Keratinocyte (primary cell): ENCODE data around the gene SYCN. TPM values are rescaled to one million over a fixed set of nuclear protein-coding genes. Genes with fewer than 3 reads are reported as not detected.
"Not testable (repeated sequence)": the region's sequence is repeated elsewhere in the genome, so short reads cannot be mapped to it uniquely, and the experiment has no call there.

Source experiments
- DNase-seq: peaks from one replicate; pipeline ENCODE4 v3.0.0-alpha.2; 2011; ENCODE audit warnings: low read depth, missing footprints, low spot score
- FAIRE-seq: peaks from 2 replicates; lab custom pipeline; 2011; peaks lifted over from hg19 to GRCh38; lab: Jason Lieb, UNC
- H2AFZ ChIP-seq: 2 replicates; pipeline ENCODE4 v1.6.0; 2012; ENCODE audit warnings: low read length, control low read depth, inconsistent platforms; ENCODE audit not compliant: control insufficient read depth
- H3K27ac ChIP-seq: 2 replicates; pipeline ENCODE4 v1.5.1; 2011; ENCODE audit warnings: low read length; ENCODE audit not compliant: control insufficient read depth, insufficient read depth
- H3K27me3 ChIP-seq: 3 replicates; pipeline ENCODE4 v1.6.0; 2011; ENCODE audit warnings: low read length; ENCODE audit not compliant: control insufficient read depth, insufficient read depth; ENCODE audit errors: extremely low read depth
- H3K36me3 ChIP-seq, 2 experiments: 2 replicates in 1 of 2; 3 replicates in 1 of 2; pipeline ENCODE4 v1.5.1; 2011; ENCODE audit warnings: low read length in 2 of 2, mild to moderate bottlenecking in 1 of 2; ENCODE audit not compliant: control insufficient read depth in 2 of 2, insufficient read depth in 2 of 2; ENCODE audit errors: extremely low read depth in 1 of 2
- H3K4me1 ChIP-seq: 3 replicates; pipeline ENCODE4 v1.5.1; 2011; ENCODE audit warnings: low read length; ENCODE audit not compliant: control insufficient read depth, insufficient read depth; ENCODE audit errors: extremely low read depth
- H3K4me2 ChIP-seq: 3 replicates; pipeline ENCODE4 v1.6.0; 2011; ENCODE audit warnings: low read depth, low read length; ENCODE audit not compliant: control insufficient read depth, insufficient read depth; ENCODE audit errors: extremely low read depth
- H3K4me3 ChIP-seq, 3 experiments: fragments of 200-600 bp in 1 of 3; sonication (generic) in 1 of 3; 2 replicates in 2 of 3; 3 replicates in 1 of 3; pipeline ENCODE4 v1.5.1; 2011 to 2016; ENCODE audit warnings: low read length in 3 of 3, mild to moderate bottlenecking in 3 of 3, control low read depth in 2 of 3, inconsistent platforms in 1 of 3, low read depth in 1 of 3, mixed read lengths in 1 of 3, mixed run types in 1 of 3, moderate library complexity in 1 of 3; ENCODE audit not compliant: control insufficient read depth in 2 of 3, insufficient read depth in 2 of 3; ENCODE audit errors: extremely low read depth in 1 of 3
- H3K79me2 ChIP-seq: 2 replicates; pipeline ENCODE4 v1.6.0; 2012; ENCODE audit warnings: low read length; ENCODE audit not compliant: control insufficient read depth, insufficient read depth
- H3K9ac ChIP-seq: 3 replicates; pipeline ENCODE4 v1.6.0; 2011; ENCODE audit warnings: low read length; ENCODE audit not compliant: control insufficient read depth, insufficient read depth; ENCODE audit errors: extremely low read depth
- H3K9me1 ChIP-seq: 3 replicates; pipeline ENCODE4 v1.6.0; 2011; ENCODE audit warnings: low read length; ENCODE audit not compliant: control insufficient read depth, insufficient read depth; ENCODE audit errors: extremely low read depth
- H3K9me3 ChIP-seq: 2 replicates; pipeline ENCODE4 v1.5.1; 2012; ENCODE audit warnings: low read depth, low read length; ENCODE audit not compliant: control insufficient read depth
- H4K20me1 ChIP-seq: 3 replicates; pipeline ENCODE4 v1.6.0; 2011; ENCODE audit warnings: low read length; ENCODE audit not compliant: control insufficient read depth, insufficient read depth; ENCODE audit errors: extremely low read depth
- EZH2 ChIP-seq: IDR thresholded peaks from one replicate; pipeline ENCODE4 v1.6.1; 2012; ENCODE audit warnings: inconsistent platforms, mild to moderate bottlenecking, low read length, moderate library complexity
- dilution Hi-C: fragments of 300-500 bp; cut with MboI; formaldehyde crosslinking; loops from one replicate; pipeline ENCODE4 v1.7.0; 2020; ENCODE audit warnings: low sequenced_read_pairs; ENCODE audit not compliant: extremely low pct_ligation_motif_present
- polyA plus RNA-seq, 5 experiments: library from polyadenylated mRNA; depleted of rRNA in 3 of 5; stranded (reverse) in 3 of 5; stranded (forward) in 1 of 5; unstranded in 1 of 5; fragments of >200 nt; gene quantifications; 1 replicate in 1 of 5; 2 replicates in 3 of 5; 3 replicates in 1 of 5; pipeline versions ENCODE4 v1.2.1 to v1.2.3, GENCODE V29; 2011 to 2012; ENCODE audit warnings: missing spikeins in 2 of 5, low read depth in 1 of 5, low replicate concordance in 1 of 5
- TF ChIP-seq, protein P1 (sequence below), 3 experiments: IDR thresholded peaks in 1 of 3; conservative IDR thresholded peaks in 1 of 3; optimal IDR thresholded peaks in 1 of 3; 2 replicates in 2 of 3; 3 replicates in 1 of 3; pipeline versions ENCODE3 to v1.5.1; 2011; ENCODE audit warnings: low read length in 3 of 3, mild to moderate bottlenecking in 3 of 3, moderate library complexity in 2 of 3, control low read depth in 1 of 3, inconsistent platforms in 1 of 3; ENCODE audit not compliant: insufficient read depth in 2 of 3; ENCODE audit errors: extremely low read depth in 1 of 3

Gene SYCN
- polyA plus RNA-seq, 1 donor (not counting 4 experiments of a cell fraction or from before 2014, with no cell fraction given) = not detected

DNA sequence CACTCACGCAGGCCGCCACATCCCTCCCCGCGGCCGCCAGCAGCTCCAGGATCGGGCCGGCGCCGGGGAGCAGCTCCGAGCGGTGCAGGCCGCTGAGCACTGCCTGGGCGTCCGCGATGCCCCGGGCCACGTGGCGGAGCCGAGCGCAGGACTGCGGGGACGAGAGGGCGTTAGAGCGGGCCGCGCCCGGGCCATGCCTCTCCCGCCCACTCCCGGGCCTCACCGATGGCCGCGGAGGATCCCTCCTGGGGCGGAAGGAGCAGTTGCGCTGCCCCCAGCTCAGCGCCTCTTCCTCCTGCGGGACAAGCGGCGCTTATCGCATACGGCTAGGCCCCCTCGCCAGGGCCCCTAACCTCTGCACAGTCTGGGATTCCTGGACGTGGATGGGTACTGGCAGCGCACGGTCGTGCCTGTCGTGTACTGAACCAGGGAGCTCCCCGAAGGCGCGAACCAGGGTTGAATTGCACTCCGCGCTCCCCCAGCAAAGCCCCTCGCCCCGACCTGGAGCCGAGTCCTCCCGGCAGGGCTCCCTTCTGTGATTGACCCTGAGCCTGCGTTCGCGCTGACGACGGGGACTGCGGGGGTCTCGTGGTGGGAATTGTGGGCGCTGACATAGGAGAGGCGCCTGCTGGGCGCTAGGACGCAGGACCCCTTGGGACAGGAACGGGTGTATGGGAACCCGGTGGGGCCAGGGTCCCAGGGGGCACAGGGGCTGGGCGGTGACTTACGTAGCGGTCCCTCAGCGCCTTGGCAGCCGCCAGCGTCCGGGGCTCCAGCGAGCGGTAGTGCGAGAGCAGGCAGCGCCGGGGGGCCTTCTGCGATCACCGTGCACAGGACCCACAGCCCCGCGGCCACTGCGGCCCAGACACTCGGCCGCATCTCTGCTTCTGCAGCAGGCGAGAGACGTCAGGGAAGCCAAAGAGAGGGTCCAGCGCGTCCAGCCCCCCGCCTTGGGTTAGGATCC, 43.9 kb upstream of the SYCN start:
- FAIRE-seq = no peak
- no peak for TF ChIP-seq EZH2
- TF ChIP-seq, protein P1, sequence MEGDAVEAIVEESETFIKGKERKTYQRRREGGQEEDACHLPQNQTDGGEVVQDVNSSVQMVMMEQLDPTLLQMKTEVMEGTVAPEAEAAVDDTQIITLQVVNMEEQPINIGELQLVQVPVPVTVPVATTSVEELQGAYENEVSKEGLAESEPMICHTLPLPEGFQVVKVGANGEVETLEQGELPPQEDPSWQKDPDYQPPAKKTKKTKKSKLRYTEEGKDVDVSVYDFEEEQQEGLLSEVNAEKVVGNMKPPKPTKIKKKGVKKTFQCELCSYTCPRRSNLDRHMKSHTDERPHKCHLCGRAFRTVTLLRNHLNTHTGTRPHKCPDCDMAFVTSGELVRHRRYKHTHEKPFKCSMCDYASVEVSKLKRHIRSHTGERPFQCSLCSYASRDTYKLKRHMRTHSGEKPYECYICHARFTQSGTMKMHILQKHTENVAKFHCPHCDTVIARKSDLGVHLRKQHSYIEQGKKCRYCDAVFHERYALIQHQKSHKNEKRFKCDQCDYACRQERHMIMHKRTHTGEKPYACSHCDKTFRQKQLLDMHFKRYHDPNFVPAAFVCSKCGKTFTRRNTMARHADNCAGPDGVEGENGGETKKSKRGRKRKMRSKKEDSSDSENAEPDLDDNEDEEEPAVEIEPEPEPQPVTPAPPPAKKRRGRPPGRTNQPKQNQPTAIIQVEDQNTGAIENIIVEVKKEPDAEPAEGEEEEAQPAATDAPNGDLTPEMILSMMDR (optimal IDR thresholded peaks at IDR 0.05 in 1 of 3, IDR thresholded peaks at IDR 0.05 in 1 of 3, conservative IDR thresholded peaks at IDR 0.05 in 1 of 3; ENCODE audit: extremely low read depth in 1 of 3, insufficient read depth in 2 of 3, low read length in 3 of 3) = no peak
- dilution Hi-C loops = no loop called here
- Histone ChIP-seq H3K4me3 (no peak overlapping the region), H3K79me2 (no peaks in the 10 kb centered on the region), H3K9me1 (no peaks in the 10 kb centered on the region), H3K27me3 (peaks cover 24% of the 10 kb centered on the region), H3K4me1 (peaks cover 3% of the 10 kb centered on the region), H4K20me1 (no peaks in the 10 kb centered on the region), H3K9me3 (no peaks in the 10 kb centered on the region), H3K4me2 (peak overlapping the region; percentile 27), H3K36me3 (no peaks in the 10 kb centered on the region), H3K27ac (no peak overlapping the region), H2AFZ (peak overlapping the region; percentile 15), H3K9ac (no peak overlapping the region)
- no peak for DNase-seq

DNA sequence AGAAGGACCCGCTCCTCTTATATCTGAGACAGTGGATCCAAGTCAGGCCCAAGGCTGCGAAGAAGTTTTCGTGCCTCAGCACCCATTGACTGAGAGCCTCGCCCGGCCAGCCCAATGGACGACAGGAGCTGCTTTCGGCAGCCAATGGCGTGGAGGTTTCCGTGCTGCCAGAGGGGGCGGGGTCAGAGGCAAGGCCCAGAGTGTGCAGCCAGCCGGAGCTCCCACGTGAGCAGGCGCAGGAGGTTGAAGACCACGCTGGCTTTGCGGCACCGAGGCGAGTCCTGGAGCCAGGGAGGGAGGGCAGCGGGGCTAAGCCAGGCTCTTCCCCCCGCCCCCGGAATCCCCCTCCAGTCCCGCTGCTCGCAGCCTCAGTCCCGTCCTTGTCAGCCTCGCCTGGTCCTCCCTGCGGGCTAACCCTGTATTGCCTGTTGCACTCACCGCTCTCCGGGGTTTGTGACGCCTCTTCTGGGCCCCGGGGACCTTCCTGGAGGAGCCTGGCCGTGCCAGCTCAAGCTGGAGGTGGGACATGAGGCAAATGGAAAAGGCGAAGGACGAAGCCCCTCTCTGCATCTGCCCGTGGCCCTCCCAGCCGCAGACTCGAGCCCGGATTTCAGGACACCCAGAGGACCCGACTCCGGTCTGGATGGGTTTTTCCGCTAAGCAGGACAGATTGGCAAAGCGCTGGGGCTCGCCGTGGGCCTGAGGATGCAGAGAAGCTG, 43.0 kb upstream of the SYCN start:
- Histone ChIP-seq H3K27ac (no peak overlapping the region), H3K79me2 (no peaks in the 10 kb centered on the region), H3K27me3 (peaks cover 24% of the 10 kb centered on the region), H2AFZ (peak overlapping the region; percentile 43), H3K9me3 (no peaks in the 10 kb centered on the region), H3K4me2 (peak overlapping the region; percentile 22), H3K9ac (no peak overlapping the region), H3K4me3 (no peak overlapping the region), H3K36me3 (no peaks in the 10 kb centered on the region), H4K20me1 (no peaks in the 10 kb centered on the region), H3K4me1 (peaks cover 3% of the 10 kb centered on the region), H3K9me1 (no peaks in the 10 kb centered on the region)
- FAIRE-seq (no peak), DNase-seq (no peak)
- TF ChIP-seq, protein P1 (optimal IDR thresholded peaks at IDR 0.05 in 1 of 3, IDR thresholded peaks at IDR 0.05 in 1 of 3, conservative IDR thresholded peaks at IDR 0.05 in 1 of 3; ENCODE audit: extremely low read depth in 1 of 3, insufficient read depth in 2 of 3, low read length in 3 of 3) = no peak
- no peak for TF ChIP-seq EZH2
- dilution Hi-C loops = no loop called here

DNA sequence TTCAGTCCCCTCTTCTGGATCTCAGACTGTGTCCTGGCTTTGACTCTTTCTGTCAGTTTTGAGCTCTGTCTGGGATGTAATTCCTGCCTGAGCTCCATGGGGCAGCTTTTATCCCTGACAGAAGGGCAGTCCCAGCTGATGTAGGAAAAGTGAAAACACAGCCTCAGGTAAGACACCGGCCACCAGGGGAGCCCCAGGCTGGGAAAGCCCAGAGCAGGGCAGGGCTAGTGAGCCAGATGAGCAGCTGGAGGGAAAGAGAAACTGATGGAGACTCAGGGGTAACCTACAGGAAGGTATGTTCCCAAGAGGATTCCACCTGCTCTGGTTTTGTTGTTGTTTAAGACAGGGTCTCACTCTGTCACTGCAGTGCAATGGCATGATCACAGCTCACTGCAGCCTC, 41.1 kb upstream of the SYCN start:
- FAIRE-seq = peak; percentile 69
- H3K9me3 ChIP-seq, H3K27ac ChIP-seq, H3K36me3 ChIP-seq, dilution Hi-C loops, H3K4me2 ChIP-seq, H3K4me3 ChIP-seq, H3K79me2 ChIP-seq, H3K9ac ChIP-seq, DNase-seq, H2AFZ ChIP-seq, H3K4me1 ChIP-seq, H3K9me1 ChIP-seq, H4K20me1 ChIP-seq: not testable (repeated sequence)
- H3K27me3 ChIP-seq = peaks cover 24% of the 10 kb centered on the region
